Measurements from ENCODE around the gene GATAD2A. TPM values are rescaled to one million over a fixed set of nuclear protein-coding genes. Genes with fewer than 3 reads are reported as not detected.

GATAD2A gene
- total and polyA plus RNA-seq, 4 donors: 7.1 to 23.7 (median 18.2) TPM

- TF ChIP-seq CTCF (IDR thresholded peaks at IDR 0.05; ENCODE audit: low read depth, low read length, missing input control) (peak; percentile 86), HNF4A (conservative IDR thresholded peaks at IDR 0.05) (peak in 1 of 2 donors; percentile 37), MAX (IDR thresholded peaks at IDR 0.05) (no peak)
These were observed 84.9 kb downstream of the GATAD2A start (continued) for GRCh38 chr19:19490214-19490968.

GRCh38 chr19:19491321-19492025, 86.0 kb downstream of the GATAD2A start:
- DNase-seq (ENCODE audit: low spot score): no peak

More at GRCh38 chr19:19491321-19492025, 86.0 kb downstream of the GATAD2A start:
- no peak overlapping the region for H3K4me3 ChIP-seq (ENCODE audit: low read depth in 1 of 3, low read length in 3 of 3)
- H3K36me3 ChIP-seq (ENCODE audit: control insufficient read depth in 4 of 4, insufficient read depth in 3 of 4, low read depth in 1 of 4, low read length in 3 of 4): peaks cover 2 to 25% (median 17%) of the 10 kb centered on the region in 4 donors
- no peaks in the 10 kb centered on the region for H3K9me3 ChIP-seq (ENCODE audit: control insufficient read depth in 4 of 4, low read length in 3 of 4)
- no peak for TF ChIP-seq NR2F2 (IDR thresholded peaks at IDR 0.05)
- TF ChIP-seq TAF1 (conservative IDR thresholded peaks at IDR 0.05): no peak
- TF ChIP-seq EGR1 (IDR thresholded peaks at IDR 0.05; ENCODE audit: low read depth in 2 of 2): no peak
- no peak for TF ChIP-seq HNF4A (conservative IDR thresholded peaks at IDR 0.05)
- no peak for TF ChIP-seq JUND (IDR thresholded peaks at IDR 0.05)
- no peak for TF ChIP-seq HNF4G (IDR thresholded peaks at IDR 0.05)
- no peak for TF ChIP-seq FOXA1 (IDR thresholded peaks at IDR 0.05)
- no peak for TF ChIP-seq GABPA (IDR thresholded peaks at IDR 0.05 in 1 of 2, conservative IDR thresholded peaks at IDR 0.05 in 1 of 2)
- TF ChIP-seq RAD21 (IDR thresholded peaks at IDR 0.05): no peak
- TF ChIP-seq MAX (IDR thresholded peaks at IDR 0.05): no peak
- no peak for TF ChIP-seq ATF3 (IDR thresholded peaks at IDR 0.05)
- no peak for TF ChIP-seq ZBTB33 (IDR thresholded peaks at IDR 0.05)
- TF ChIP-seq REST (IDR thresholded peaks at IDR 0.05): no peak
- H3K4me1 ChIP-seq (ENCODE audit: control insufficient read depth in 4 of 4, insufficient read depth in 4 of 4, low read length in 3 of 4): peaks cover 14 to 55% (median 44%) of the 10 kb centered on the region in 4 donors
- H3K9ac ChIP-seq (ENCODE audit: low read depth in 1 of 2, low read length in 2 of 2): no peak overlapping the region
- H3K27me3 ChIP-seq (ENCODE audit: control insufficient read depth in 4 of 4, insufficient read depth in 4 of 4, low read length in 3 of 4): no peaks in the 10 kb centered on the region
- 84% methylated on average over 15 of the region's 15 CpGs for WGBS
- no peak overlapping the region for H3K27ac ChIP-seq (ENCODE audit: low read depth in 1 of 2, low read length in 2 of 2)
